ENCODE results near the gene DIAPH3. TPM values are rescaled to one million over a fixed set of nuclear protein-coding genes. Genes with fewer than 3 reads are reported as not detected.

Gene DIAPH3
- total RNA-seq, 1 donor from 2014 or later = 2.6 TPM

DNA sequence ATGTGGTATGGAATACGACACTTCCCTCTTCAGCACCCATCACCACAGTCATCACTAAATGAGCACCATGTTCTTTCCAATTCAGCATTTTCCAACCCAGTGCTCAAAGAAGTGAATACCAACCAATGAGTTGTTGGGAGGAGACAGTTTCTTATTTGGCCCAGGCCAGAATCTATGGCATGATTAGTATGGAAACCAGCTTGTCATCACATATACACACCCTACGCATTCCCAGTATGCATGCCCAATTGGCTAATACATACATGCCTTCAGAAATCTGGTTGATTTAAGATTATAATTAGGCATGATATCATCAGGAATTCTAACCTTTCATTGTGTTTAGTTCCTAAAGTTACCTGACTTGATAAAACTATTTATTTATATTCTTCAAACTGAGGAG is 430.0 kb downstream of the DIAPH3 start:
- Mint-ChIP-seq H3K9me3 (ENCODE audit: unreplicated experiment) (no peaks in the 10 kb centered on the region), H3K27me3 (ENCODE audit: unreplicated experiment) (no peaks in the 10 kb centered on the region), H3K4me3 (ENCODE audit: unreplicated experiment) (no peak overlapping the region), H3K36me3 (ENCODE audit: unreplicated experiment) (no peaks in the 10 kb centered on the region), H3K27ac (ENCODE audit: unreplicated experiment) (no peak overlapping the region), H3K4me1 (ENCODE audit: low read depth, unreplicated experiment) (peaks cover 5% of the 10 kb centered on the region)
- TF ChIP-seq, protein P1, sequence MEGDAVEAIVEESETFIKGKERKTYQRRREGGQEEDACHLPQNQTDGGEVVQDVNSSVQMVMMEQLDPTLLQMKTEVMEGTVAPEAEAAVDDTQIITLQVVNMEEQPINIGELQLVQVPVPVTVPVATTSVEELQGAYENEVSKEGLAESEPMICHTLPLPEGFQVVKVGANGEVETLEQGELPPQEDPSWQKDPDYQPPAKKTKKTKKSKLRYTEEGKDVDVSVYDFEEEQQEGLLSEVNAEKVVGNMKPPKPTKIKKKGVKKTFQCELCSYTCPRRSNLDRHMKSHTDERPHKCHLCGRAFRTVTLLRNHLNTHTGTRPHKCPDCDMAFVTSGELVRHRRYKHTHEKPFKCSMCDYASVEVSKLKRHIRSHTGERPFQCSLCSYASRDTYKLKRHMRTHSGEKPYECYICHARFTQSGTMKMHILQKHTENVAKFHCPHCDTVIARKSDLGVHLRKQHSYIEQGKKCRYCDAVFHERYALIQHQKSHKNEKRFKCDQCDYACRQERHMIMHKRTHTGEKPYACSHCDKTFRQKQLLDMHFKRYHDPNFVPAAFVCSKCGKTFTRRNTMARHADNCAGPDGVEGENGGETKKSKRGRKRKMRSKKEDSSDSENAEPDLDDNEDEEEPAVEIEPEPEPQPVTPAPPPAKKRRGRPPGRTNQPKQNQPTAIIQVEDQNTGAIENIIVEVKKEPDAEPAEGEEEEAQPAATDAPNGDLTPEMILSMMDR (IDR thresholded peaks at IDR 0.05; ENCODE audit: partially characterized antibody, unreplicated experiment) = no peak
- DNase-seq = no peak

DNA sequence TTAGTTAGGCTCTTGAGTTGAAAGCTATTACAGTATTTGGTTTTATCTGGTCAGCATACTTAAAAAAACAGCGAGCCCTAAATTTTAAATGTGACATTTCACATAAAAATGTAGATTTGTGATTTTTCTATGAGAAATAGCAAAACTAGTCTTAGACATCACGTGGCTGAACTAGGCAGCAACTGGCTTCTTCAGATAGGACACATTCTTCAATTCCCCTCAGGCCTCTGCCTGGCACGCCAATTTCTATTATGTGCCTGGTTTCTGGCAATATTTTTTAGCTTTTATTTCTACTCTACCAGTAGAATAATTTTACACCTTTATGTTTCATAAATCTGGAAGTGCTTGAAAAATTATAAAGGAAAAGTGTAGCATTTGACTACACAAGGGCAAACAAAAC is 433.7 kb downstream of the DIAPH3 start:
- TF ChIP-seq, protein P1 (IDR thresholded peaks at IDR 0.05; ENCODE audit: partially characterized antibody, unreplicated experiment) = no peak
- H3K4me3 Mint-ChIP-seq (ENCODE audit: unreplicated experiment) = no peak overlapping the region
- no peak overlapping the region for H3K27ac Mint-ChIP-seq (ENCODE audit: unreplicated experiment)
- H3K4me1 Mint-ChIP-seq (ENCODE audit: low read depth, unreplicated experiment) = peaks cover 5% of the 10 kb centered on the region
- DNase-seq = no peak
- no peaks in the 10 kb centered on the region for H3K36me3 Mint-ChIP-seq (ENCODE audit: unreplicated experiment)
- H3K27me3 Mint-ChIP-seq (ENCODE audit: unreplicated experiment) = no peaks in the 10 kb centered on the region
- no peaks in the 10 kb centered on the region for H3K9me3 Mint-ChIP-seq (ENCODE audit: unreplicated experiment)

DNA sequence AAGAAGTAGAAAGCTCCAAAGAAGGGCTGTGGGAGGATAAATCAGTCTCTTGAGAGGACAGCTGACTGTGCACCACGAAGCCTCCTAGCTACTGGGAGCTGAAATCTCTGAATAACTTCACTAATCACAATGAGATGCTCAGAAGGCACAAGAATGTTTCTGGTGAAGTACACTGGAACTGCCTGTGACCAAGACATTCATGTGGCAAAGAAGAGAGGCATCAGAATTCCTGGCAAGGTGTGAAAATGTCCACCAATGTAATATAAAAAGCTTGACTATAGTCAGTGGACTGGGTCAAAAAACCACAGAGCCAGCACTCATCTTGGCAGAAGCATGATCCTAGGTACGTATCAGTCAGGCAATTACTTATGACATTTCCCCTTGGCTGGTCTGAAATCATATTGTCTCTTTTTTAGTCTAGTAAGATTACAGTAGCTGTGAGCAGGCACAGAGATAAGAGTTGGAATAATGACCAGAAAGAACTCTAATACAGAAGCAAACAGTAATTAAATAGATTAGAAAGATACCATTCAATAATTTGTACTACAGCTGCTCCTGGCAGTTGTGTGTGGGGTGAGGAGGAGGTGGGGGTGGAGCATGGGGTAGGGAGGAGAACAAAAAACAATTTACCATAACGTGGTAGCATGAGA is 434.7 kb downstream of the DIAPH3 start:
- TF ChIP-seq, protein P1 (IDR thresholded peaks at IDR 0.05; ENCODE audit: partially characterized antibody, unreplicated experiment) = no peak
- H3K27me3 Mint-ChIP-seq (ENCODE audit: unreplicated experiment) = no peaks in the 10 kb centered on the region
- H3K4me3 Mint-ChIP-seq (ENCODE audit: unreplicated experiment) = no peak overlapping the region
- no peaks in the 10 kb centered on the region for H3K9me3 Mint-ChIP-seq (ENCODE audit: unreplicated experiment)
- DNase-seq = no peak
- H3K4me1 Mint-ChIP-seq (ENCODE audit: low read depth, unreplicated experiment) = peaks cover 2% of the 10 kb centered on the region
- no peak overlapping the region for H3K27ac Mint-ChIP-seq (ENCODE audit: unreplicated experiment)
- H3K36me3 Mint-ChIP-seq (ENCODE audit: unreplicated experiment) = no peaks in the 10 kb centered on the region

DNA sequence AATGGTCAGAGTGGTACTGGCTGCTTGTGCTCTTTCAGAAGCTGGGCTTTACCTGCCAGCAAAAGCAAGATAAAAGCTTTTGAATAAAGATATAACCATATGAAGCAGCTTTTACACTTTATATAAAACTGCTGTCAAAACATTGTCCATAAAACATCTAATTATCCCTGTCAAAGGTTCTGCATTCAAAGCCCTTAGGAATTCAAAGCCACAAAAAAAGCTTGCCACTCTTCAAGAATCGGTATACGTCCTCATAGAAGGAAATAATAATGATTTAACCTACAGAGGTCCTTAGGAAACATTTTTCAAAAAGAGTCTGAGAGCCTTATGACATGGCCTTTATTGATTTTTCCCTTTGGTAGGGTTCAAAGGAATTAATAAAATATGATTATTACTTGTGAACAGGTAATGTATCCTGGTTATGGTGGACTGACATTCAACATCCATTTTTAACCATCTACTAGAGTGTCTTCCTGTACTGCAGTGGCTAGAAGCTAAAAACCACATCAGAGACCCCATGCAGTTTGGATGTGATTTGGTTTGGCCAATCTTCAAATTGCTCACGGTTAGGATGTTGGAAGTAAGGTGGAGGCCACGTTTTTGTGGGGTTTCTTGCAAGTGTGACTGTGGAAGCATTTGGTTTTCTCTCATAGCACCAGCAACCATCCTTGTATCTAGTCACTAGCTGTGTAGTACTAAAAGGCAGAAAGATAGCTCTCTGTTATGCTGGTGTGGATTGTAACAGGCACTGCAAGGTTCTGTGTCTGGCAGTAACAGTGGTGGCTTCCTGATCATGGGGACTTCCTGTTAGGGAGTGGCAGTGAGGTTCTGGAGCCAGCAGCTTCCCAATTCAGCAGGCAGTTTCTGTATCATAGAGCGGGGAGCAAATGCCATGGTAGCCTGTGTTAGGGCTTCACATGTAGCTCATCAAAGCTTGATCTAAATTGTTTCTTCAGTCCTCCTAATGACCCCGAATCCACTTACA is 441.5 kb downstream of the DIAPH3 start:
- DNase-seq = no peak
- no peak overlapping the region for H3K4me3 Mint-ChIP-seq (ENCODE audit: unreplicated experiment)
- TF ChIP-seq, protein P1 (IDR thresholded peaks at IDR 0.05; ENCODE audit: partially characterized antibody, unreplicated experiment) = no peak
- no peaks in the 10 kb centered on the region for H3K36me3 Mint-ChIP-seq (ENCODE audit: unreplicated experiment)
- H3K9me3 Mint-ChIP-seq (ENCODE audit: unreplicated experiment) = peaks cover 3% of the 10 kb centered on the region
- no peak overlapping the region for H3K27ac Mint-ChIP-seq (ENCODE audit: unreplicated experiment)
- H3K4me1 Mint-ChIP-seq (ENCODE audit: low read depth, unreplicated experiment) = peaks cover 4% of the 10 kb centered on the region
- peaks cover 2% of the 10 kb centered on the region for H3K27me3 Mint-ChIP-seq (ENCODE audit: unreplicated experiment)

DNA sequence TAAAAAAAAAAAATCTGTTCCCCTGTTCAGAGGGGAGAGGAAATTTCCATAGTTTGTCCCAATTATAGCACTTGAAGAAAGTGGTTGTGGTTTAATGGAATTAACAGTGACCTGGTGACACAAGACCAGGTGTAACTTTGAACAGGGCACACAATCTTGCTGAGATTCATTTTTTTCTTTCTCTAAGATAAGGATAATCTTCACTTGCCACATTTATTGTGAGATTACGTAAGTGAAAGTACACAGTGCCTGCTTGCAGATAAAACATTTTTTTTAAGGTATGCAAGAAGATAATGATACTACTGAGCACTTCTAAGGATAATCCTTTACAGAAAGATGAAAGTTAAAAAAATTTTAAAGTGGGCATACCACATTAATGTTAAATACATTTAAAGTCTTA is 448.1 kb downstream of the DIAPH3 start:
- peaks cover 2% of the 10 kb centered on the region for H3K27me3 Mint-ChIP-seq (ENCODE audit: unreplicated experiment)
- H3K4me3 Mint-ChIP-seq (ENCODE audit: unreplicated experiment) = no peak overlapping the region
- no peak overlapping the region for H3K27ac Mint-ChIP-seq (ENCODE audit: unreplicated experiment)
- peaks cover 4% of the 10 kb centered on the region for H3K4me1 Mint-ChIP-seq (ENCODE audit: low read depth, unreplicated experiment)
- no peaks in the 10 kb centered on the region for H3K36me3 Mint-ChIP-seq (ENCODE audit: unreplicated experiment)
- DNase-seq = no peak
- TF ChIP-seq, protein P1 (IDR thresholded peaks at IDR 0.05; ENCODE audit: partially characterized antibody, unreplicated experiment) = no peak
- peaks cover 3% of the 10 kb centered on the region for H3K9me3 Mint-ChIP-seq (ENCODE audit: unreplicated experiment)
